AG20443 (cell line): ENCODE measurements around the gene EGR4.

Source experiments
- DNase-seq: peaks from one replicate; pipeline ENCODE4 v3.0.0; 2012; ENCODE audit warnings: low spot score, mixed read lengths

EGR4 gene

DNA sequence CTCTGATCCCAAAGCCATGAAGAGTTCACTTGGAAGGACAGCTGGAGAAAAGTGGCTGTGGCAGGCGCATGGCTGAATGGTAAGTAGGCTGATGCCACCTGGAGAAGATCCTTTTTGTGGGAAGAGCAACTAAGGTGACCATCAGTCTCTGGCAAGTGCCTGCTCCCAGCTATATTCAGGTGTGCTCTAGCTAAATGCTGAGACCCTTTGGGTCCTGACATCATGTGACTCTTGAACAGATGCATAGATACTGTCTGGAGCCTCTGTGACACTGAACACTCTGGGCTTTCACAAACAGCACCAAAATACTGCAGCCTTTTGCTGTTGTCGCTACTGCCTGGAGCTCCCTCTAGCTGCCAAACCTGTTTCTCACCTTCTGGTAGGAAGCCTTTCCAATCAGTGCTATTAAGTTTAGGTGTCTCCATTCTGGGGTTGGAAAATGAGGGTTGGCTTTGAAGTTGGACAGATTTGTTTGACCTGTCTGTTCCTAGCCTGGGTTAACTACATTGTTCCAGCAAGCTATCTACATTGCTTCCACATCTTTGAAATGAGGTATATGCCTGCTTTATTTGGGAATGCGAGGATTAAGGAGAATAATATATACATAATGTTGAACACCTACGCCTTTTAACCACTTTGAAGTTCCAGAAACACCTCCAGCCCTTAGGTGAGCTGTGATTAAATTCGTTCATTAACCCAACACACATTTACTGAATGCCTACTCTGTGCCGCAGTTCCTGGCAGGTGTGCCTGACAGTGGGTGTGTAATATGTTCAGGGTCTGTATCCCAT, 3.1 kb downstream of the EGR4 start:
- no peak for DNase-seq

DNA sequence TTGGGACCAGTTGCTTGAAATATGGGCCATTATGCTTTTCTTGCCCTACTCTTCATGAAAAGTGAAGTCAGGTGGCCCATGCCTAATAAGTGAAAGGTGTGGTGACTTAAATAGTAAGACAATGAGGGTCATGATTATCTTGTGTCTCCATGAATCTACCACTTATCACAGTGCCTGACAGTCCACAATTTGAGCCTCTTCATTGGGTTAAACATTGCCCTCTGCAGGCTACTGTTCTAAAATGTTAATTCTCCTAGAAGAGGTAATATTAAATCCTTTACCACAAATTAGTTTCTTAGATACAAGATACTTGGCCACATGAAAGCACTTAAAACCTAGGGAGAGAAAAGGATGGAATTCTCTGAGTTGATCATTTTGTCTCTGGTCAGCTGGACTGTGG, 4.0 kb downstream of the EGR4 start:
- no peak for DNase-seq

DNA sequence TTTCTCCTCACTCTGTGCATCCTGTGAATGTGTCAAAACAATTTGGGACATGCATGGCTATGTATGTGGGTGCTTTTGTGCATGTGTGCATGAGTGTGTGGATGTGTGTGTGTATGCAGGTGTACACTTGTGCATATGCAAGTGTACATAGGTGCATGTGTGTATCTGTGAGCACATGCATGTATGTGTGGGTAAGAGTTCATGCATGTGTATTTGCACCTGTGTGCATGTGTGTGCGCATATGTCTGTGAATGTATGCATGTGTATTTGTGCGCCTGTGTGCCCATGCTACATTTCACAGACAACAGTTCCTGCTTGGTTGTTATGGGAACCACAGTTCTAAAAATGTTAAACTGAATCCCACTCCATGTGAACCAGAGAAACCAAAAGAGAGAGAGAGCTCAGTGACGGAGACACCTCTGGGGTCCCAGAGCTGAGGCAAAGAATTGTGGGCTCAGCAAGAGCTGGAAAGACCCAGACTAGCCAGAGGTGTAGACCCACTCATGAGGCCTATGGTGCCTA, 7.2 kb downstream of the EGR4 start:
- DNase-seq: no peak

DNA sequence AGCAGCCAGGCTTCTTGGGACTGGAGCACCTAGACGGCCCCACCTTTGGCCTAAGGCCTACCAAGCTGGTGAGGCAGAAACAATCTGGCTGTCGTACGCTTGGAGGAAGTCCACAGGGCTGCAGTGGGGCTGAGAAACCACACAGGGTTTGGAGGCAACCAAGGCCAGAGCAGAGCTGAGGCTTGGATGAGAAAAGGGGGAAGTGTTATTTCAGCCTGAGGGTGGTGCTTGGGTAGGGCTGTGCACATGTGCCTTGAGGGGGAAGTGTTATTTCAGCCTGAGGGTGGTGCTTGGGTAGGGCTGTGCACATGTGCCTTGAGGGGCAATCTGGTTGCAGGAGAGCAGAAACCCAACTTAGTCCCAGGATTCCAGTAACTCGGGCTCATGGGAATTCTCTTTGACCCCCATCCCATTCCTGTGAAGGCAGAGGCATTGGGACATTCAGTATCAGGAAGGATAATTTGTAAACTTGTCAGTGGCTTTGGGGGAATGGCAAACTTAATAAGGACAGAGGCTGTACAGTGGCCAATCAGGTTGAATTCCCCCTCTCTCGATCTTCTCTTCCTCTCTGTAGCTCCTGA, 8.1 kb downstream of the EGR4 start:
- DNase-seq: no peak

DNA sequence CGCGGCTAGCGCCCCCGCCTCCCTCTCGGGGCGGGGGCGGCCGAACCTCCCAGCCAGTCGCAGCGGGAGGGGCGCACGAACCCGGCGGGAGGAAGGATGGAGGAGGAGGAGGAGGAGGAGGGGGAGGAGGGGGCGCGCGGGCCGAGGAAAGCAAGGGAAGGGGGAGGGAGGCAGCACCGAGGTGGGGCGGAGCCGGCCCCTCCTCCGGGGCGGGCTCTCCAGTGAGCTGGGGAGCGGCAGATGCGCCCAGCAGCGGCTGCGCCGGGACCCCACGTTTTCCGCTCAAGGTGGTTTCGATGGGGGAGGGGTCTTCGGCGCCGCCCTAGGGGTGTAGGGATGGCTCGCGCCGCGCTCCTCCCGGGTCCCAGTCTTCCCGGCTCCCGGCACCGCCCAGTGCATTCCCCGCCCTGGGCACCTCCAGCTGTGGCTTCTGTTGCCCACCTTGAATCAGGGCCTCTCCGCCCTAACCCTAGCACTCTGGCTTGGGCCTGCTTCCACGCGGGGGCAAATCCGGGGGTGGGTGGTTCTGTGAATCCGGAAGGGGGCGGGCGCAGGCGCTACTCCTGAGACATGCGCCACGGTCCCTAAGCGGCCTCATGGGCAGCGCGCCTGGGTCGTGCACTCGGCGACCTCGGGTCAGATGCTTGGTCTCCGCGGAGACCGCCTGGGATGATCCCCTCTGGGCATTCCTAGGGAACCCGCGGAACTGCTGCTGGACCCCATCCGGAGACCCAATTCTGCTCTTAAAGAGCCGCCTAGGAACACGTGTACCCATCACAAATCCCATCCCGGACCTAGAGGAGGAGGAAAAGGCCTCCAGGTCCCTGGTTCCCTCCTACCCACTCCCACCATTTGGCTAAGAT, 8.8 kb downstream of the EGR4 start, which contains the start of gene FBXO41:
Gene FBXO41 (minus strand): TSS at position 183 of the 863 bp plus-strand sequence. CDS start 14,848 bp downstream, outside the sequence.
- DNase-seq: peak; percentile 70

DNA sequence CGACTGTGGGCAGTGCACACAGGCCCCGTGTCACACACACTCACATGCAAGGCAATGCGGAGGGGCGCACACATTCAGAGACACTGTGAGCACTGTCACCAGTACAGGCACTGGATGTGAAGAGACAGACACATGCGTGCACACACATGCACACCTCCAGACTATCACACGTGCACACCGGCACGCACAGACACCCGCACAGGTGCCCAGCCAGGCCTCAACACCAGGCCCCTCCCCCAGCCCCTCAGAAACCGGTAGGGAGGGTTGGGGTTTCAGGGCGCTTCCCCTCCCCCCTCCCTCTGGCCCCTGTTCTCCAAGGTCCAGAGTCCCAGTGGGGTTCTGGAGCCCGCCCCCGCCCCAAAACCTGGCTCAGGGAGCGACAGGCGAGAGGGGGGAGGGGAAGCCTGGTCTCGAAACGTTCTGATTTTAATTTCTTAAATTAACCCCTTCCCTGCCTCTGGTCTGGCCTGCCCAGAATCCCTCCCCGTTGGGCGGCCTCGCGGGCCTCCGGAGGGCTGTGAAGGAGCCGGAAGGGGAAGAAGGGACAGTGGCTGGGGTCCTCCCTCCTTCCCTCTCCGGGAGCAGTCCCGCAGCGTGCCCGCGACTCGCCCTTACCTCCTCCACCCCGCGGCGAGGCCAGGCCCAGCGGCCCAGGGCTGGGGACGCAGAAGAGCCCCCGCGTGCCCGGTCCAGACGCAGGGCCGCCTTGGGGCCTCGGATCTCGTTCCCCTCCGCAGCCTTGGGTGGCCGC, 9.6 kb downstream of the EGR4 start:
- DNase-seq: no peak

DNA sequence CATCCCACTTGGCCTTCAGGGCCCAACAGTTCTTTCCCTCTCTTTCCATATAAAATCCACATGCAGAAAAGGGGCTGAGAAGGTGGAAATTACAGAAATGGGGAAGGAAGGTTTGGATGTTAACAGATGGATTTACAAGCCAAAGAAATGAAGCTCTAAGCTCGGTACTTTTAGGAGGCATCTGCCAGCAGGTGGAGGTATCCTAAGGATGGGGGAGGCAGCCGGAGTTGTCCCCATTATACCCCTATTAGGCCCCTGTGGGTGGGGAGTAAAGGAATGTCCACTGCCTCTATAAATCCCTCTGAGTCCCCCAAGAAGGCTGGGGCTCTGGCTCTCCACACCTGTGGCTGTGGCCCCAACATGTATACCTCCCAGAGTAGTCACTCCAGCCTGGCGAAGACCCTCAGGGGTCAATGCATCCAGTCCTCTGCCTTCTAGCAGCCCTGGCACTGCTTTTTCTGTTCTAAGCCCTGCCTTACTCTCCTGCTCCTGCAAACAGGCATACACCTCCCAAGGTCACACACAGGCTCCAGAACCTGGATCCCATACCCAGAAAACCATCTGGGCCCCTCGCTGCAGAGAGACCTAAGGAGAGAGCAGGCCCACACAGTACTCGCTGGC, 10.3 kb downstream of the EGR4 start:
- DNase-seq: no peak

DNA sequence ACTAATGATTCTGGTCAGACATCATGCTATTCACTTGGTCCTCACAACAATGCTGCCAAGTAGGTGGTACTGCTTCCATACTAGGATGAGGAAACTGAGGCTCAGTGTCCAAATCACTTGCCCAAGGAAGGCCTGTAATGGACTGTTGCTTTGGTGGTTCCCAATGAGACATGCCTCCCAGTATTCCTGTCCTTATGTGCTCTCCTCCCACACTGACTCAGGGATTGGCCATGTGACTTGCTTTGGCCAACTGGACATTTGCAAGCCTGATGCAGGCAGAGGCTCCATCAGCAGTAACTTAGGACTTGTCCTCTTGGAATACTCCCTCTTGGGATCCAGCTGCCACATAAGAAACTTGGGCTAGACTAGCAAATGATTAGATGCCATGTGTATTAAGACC, 12.1 kb downstream of the EGR4 start:
- no peak for DNase-seq

DNA sequence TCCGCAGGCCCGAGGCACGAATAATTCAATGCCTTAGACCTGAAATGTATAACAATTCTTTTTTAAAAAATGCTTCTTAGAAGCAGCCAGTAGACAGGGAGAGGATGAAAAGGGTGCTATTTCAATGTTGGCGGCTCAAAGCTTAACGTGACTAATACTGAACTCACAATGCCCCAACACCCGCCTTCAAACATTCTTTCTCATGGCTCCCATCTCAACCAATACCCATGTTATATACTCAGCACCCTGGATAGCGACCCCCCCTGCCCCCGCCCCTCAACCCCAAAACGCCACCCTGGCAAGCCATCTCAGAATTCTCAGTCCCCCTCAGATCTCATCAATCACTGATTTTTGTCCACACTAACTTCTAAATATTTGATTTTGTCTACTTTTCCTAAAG, 13.5 kb downstream of the EGR4 start:
- DNase-seq: no peak

DNA sequence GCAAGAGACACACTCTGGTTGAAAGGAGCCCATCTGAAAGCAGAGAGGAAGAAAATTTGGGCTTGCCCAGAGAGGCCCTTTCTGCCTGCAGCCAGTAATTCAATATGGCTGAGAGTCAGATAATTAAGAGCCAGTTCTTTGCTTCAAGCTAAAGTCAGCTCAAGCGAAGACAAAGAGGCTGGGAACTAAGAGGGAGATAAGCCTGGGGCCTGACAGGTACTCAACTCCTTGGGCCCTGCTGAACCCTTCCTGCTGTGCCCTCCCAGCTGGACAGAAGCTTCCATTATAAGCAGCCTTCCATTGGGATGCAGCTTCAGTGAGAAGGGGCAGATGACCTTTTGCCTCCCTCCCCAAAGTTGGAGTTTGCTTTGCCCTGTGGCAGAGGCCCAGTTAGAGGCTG, 21.1 kb downstream of the EGR4 start:
- no peak for DNase-seq

DNA sequence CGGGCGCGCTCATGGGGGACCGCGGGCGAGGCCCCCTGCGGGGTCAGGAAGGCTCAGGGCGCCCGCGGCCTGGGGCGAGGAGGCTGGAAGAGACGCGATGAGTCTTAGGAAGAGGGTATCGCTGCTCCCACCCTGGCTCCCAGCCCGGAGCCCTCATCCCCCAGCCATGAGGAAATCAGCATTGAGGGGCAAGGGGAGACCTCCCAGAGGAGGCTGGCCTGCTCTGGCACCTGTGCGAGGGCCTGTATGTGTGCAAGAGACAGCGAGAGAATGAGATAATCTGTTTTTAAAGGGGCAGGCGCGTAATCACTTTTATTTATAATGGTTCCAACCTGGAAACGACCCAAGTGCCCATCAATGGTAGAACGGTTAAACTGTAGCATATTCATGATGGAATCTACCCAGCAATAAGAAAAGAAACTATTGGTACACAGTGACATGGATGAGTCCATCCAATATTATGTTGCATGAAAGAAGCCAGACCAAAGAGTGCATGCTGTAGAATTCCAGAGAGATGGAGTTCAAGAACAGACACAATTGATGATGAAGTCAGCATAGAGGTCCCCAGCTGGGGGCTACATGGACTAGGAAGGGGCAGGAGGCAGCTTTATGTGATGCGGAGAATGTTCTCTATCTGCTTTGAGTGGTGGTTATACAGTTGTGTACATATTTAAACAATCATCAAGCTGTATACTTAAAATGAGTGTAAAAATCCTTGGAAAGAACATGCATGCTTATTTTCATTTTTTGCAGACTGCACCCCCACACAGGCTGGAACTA, 23.5 kb downstream of the EGR4 start:
- DNase-seq: no peak

DNA sequence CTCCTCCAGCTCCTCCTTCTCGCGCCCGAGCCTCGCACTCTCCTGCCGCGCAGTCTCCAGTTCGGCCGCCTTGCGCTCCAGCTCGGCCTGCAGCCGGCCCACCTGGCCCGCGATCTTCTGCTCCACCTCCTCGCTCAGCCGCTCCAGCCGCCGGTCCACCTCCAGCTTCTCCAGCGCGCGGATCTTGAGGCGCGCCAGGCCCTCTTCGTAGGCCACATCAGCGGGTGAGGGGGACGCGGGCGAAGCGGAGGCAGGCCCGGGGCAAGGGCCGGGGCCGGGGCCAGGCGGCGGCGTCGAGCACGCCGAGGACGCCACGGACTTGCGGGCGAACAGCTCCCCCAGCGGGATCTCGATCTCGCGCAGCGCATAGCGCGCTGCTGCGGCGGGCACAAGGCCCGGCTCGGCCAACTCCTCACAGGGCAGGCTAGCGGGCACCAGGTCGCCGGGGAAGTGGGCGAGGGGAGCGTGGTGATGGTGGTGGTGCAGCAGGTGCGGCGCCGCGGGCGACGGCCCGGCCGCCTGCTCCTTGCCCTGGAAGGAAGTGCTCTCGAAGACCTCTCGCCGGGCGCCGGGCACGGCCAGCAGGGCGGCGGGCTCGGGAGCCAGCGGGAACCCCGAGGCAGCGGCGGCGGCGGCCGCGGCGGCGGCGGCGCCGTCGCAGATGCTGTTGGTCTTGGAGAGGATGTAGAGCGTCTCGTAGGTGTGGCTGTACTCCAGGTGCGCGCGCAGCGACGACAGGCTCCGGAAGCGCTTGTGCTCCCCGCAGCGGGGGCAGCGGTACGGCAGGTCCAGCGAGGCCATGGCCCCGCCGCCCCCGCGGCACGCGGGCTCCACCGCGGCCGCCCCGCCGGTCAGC, 24.3 kb downstream of the EGR4 start:
- DNase-seq: peak; percentile 71

DNA sequence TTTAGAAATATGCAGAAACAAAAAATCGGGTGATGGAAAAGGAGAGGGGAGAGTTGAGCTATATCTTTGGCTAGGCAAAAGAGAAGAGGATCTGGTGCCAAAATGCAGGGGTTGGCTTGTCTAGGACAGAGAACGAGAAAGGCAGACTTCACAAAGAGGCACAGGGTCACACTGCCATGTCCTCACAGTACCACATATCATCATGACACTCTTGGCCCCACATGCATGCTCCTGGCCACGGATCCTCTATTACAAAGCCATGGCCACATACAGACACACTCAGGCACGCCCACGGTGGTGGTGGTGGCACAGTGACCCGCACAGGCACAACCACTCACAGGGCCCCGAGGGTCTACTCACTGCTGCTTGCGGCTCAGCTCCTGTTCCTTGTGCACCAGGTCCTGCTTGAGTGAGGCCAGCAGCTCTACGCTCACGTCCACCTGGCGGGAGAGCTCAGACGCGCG, 24.9 kb downstream of the EGR4 start:
- no peak for DNase-seq

DNA sequence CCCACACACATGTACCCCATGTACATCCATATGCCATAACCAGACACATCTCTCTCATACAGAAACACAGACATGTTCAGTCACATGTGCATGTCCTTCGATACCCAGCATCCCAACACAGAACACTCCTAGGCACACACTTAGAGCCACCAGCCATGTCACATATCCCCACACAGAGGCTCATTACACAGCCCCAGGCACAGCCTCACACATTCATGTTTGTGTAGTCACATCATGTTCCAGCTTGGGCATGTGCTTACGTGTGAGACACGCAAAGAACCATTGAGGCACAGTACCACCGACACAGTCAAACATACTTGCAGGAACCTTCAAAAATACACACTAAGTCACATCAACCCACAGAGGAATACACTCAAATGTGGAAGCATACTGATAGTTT, 26.3 kb downstream of the EGR4 start:
- DNase-seq: no peak

DNA sequence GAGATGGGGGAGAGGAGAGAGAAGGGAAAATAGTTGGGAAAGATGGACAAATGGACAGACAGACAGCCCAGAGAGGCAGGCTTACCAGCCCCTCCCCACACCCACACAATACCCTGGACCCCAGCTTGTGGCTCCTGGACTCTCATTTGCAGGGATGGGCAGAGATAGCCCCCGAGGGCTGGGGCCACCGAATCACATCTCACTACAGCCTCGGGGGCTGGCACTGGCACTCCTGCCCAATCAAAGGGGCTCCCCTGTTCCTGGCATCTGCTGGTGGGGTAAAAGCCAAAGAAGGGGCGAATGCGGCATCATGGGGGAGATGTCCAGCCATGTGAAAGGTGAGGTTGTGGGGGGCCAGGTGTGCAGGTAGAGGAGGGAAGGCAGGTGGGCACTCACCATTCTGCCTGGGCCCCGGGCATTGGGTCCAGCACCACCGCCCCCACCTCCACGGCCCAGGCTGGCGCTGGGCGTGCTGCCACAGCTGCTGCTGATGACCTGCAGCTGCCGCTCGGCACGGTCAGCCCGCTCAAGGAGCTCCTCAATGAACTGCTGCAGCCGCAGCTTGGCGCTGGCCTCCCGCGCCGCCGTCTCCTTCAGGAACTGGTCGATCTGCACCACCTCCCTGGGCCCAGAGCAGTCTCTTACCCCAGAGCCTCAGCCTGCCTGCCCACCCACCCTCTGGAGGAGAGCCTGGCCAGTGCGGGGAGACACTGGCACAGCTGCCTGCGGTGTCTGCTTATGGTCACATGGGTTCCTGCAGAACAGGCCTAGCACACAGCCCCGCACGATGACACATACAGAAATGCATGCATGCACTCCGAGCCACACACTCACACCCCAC, 27.1 kb downstream of the EGR4 start:
- DNase-seq: no peak

DNA sequence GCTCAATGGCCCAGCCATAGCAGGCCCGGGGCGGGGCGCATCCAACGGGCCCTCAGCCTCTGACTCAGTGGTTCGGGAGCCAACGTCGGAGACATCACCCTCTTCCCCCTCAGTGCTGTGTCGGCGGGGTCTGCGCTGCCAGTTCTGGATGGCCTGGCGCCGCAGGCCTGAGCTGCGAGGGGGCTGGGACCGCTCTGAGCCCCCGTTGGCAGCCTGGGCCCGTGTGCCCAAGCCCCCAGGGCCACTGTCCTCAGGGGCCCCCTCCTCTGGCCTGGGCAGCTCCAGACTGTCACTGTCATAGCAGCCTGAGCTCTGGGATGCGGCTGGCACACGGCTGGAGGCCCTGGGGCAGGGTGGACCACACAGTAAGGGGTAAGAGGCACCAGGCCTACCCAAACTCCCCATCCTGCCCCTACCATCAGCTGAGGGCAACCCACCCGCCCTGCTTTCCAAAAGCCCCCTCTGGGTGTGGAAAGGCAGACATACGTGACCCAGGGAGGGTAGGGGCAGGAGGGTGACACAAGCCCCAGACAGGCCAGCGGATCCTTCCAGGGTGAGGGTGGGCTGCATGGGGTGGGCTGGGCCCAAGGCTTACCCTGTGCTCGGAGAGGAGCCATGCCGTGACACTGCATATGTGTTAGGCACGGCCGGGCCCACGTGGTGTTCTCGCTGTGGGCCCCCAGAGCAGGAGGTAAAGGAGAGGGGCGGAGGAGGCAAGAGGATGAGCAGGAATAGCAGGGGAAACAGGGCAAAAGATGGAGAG, 27.9 kb downstream of the EGR4 start:
- no peak for DNase-seq

DNA sequence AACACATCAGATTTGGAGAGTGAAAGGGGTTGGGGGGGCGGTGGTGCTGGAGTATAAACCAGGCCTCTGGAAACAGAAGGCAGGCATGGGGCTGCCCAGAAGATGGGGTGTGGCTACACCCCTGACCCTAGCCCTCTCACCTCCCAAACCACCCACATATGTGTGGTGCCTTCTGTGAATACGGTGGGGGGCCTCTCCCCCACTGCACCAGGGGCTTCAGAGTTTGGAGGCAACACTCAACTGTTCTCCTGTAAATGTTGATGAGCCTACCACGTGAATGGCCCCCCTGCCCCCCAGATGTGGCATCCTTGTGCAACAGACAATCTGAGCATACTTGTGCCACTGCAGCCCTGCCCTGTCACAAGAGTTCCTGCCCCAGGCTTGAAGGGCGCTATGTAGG, 28.6 kb downstream of the EGR4 start:
- no peak for DNase-seq

DNA sequence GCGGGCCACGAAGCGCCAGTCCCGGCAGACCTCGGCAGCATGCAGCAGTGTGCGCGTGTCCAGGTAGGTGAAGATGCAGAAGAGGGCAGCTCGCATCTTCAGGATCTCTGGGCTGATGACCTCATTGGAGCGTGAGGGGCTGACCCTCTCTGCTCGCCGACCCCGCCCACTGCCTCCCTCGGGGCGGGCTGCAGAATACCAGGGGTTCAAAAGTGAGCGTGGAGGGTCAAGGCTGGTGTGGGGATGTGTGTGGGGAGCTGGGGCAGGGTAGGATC, 29.1 kb downstream of the EGR4 start:
- DNase-seq: no peak
